Naive thymus-derived CD8-positive, alpha-beta T cell (primary cell): ENCODE measurements around the gene KRT9. TPM values are rescaled to one million over a fixed set of nuclear protein-coding genes. Genes with fewer than 3 reads are reported as not detected.
A peak's percentile ranks its signal among the peaks of the same experiment; 100 is the strongest.
"Not testable (repeated sequence)": the region's sequence is repeated elsewhere in the genome, so short reads cannot be mapped to it uniquely, and the experiment has no call there.

Source experiments
- ATAC-seq, 2 donors: fragments of 150-1000 bp; cut with Tn5 transposase in 1 of 2; sonication (Bioruptor Pico), chemical (Tn5 transposase) in 1 of 2; 1 replicate in 1 of 2; 2 replicates in 1 of 2; pipeline ENCODE4 v1.10.0; 2021; ENCODE audit warnings: mild to moderate bottlenecking in 2 of 2, moderate library complexity in 2 of 2
- POLR2A ChIA-PET: fragments of 350-600 bp; sonication (Branson Sonifier 250); formaldehyde crosslinking; loops from one replicate; lab custom pipeline; 2021; ENCODE audit warnings: antibody characterized with exemption; lab: Charles Lee
- DNase-seq, 10 donors: peaks; one replicate each; pipeline versions ENCODE4 v3.0.0 to v3.0.0-alpha.2; 2020 to 2022
- H3K27ac Mint-ChIP-seq, 10 donors: one replicate each; pipeline ENCODE4 v1.8.0; 2020 to 2022; ENCODE audit warnings: mild to moderate bottlenecking in 10 of 10, mixed read lengths in 10 of 10, moderate library complexity in 4 of 10, inconsistent platforms in 1 of 10
- H3K27me3 Mint-ChIP-seq, 5 donors: one replicate each; pipeline ENCODE4 v1.8.0; 2021 to 2022; ENCODE audit warnings: mixed read lengths in 5 of 5
- H3K36me3 Mint-ChIP-seq, 3 donors: one replicate each; pipeline ENCODE4 v1.8.0; 2020 to 2022; ENCODE audit warnings: mixed read lengths in 3 of 3, mild to moderate bottlenecking in 2 of 3, inconsistent platforms in 1 of 3
- H3K4me1 Mint-ChIP-seq, 4 donors: one replicate each; pipeline ENCODE4 v1.8.0; 2021 to 2022; ENCODE audit warnings: mixed read lengths in 4 of 4
- H3K4me3 Mint-ChIP-seq, 10 donors: one replicate each; pipeline ENCODE4 v1.8.0; 2020 to 2022; ENCODE audit warnings: mild to moderate bottlenecking in 10 of 10, mixed read lengths in 10 of 10, moderate library complexity in 6 of 10, inconsistent platforms in 1 of 10
- H3K9me3 Mint-ChIP-seq, 9 donors: one replicate each; pipeline ENCODE4 v1.8.0; 2020 to 2022; ENCODE audit warnings: mixed read lengths in 9 of 9, mild to moderate bottlenecking in 3 of 9, inconsistent platforms in 1 of 9, moderate library complexity in 1 of 9
- polyA plus RNA-seq, 3 donors: library from polyadenylated mRNA; unstranded; fragments of 300-500 nt; fragmentation: Illumina TruSeq; gene quantifications; one replicate each; pipeline ENCODE4 v1.2.3, GENCODE V29; 2021
- total RNA-seq, 8 experiments: library from RNA in 2 of 8; stranded (reverse) in 2 of 8; gene quantifications; one replicate each; pipeline ENCODE4 v1.2.3 and lab custom pipeline; 2021 to 2026

Gene KRT9
- total and polyA plus RNA-seq, 5 experiments from 2014 or later, result not detected

DNA sequence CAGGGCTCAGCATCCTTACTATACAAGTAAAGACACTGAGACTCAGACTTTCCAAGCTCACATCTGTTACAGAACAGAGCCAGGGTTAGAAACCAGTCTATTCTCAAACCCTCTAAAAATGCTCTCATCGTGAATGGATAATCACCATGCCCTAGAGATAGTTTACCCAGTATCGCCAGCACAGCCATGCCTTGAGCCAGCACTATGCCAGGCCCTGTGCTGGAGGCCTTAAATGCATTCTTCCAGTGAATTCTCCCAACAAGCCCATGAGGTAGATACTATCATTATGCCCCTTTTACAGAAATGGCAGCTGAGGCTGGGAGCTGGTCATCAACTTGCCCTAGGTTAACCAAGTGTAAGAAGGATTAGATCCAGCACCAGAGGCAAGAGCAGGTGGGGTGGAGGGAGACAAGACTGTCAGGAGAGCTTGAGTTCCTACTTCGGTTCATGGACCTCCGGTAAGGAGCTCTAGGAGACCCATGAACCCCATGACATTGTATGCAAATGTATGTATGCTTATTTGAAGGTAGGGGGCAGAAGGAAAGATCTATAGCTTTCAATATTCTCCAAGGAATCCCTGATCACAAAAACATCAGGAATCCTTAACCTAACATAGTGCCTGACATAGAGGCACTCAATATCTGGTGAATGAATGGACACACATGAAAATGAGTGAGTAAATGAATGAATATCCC, 9.7 kb upstream of the KRT9 start:
- POLR2A ChIA-PET, result no interaction called here
- peaks cover 18 to 81% (median 52%) of the 10 kb centered on the region in 5 donors for H3K27me3 Mint-ChIP-seq
- H3K36me3 Mint-ChIP-seq, result peaks cover 0 to 5% (median 0%) of the 10 kb centered on the region in 3 donors
- peaks cover 0 to 6% (median 0%) of the 10 kb centered on the region in 4 donors for H3K4me1 Mint-ChIP-seq
- DNase-seq (no peak), ATAC-seq (no peak)
- no peak overlapping the region for H3K27ac Mint-ChIP-seq
- H3K9me3 Mint-ChIP-seq, result no peaks in the 10 kb centered on the region
- H3K4me3 Mint-ChIP-seq, result no peak overlapping the region

DNA sequence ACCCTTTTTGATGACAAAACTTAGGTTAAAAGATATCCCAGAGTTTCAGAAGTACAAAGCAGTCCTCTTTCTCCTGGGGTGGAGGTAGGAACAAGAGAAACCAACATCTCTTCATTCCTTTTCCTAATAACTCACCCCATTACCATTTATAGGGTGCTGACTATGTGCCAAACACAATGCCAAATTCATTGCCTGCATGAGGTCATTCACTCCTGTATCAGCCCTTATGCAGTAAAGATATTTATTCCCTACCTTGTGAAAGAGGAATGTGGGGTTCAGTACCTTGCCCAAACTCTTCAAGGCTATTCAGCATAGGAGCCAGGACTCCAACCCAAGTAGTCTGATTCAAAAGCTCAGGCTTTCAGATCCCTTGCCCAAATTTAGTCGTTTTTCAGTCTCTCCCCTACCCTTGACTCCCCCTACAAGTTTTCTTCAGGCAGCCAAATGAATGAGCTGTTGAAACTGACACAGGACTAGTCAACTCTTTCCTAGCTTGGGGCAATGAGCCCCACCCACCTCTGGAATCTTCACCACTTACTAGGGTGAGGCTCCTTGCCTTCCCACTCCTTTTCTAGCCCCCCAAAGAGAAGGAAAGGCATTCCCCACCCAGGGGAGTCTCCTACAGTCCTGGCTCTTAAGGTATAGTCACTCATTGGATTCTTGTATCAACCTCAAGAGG, 9.0 kb upstream of the KRT9 start:
- Mint-ChIP-seq H3K4me1 (peaks cover 0 to 6% (median 0%) of the 10 kb centered on the region in 4 donors), H3K4me3 (no peak overlapping the region), H3K27me3 (peaks cover 18 to 87% (median 56%) of the 10 kb centered on the region in 5 donors), H3K36me3 (peaks cover 0 to 5% (median 0%) of the 10 kb centered on the region in 3 donors), H3K27ac (no peak overlapping the region), H3K9me3 (no peaks in the 10 kb centered on the region)
- ATAC-seq, result no peak
- no peak for DNase-seq
- POLR2A ChIA-PET, result no interaction called here

DNA sequence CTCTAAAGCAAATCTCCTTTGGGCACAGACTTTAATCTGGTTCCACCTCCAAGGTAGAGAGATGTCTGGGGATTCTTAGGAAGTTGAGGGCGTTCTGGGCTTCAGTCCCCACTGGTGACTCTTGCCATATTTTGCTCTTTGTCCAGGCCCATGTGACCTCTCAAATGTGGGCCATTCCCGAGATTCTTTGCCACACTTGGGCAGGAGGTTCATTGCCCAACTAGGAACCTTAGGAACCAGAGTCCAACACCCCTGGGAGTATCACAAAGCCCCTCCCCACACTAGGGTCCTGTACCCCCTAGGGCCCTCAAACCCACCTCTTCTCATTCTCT, 8.4 kb upstream of the KRT9 start:
- ATAC-seq (no peak), DNase-seq (no peak)
- Mint-ChIP-seq H3K27me3 (peaks cover 18 to 94% (median 57%) of the 10 kb centered on the region in 5 donors), H3K4me1 (peaks cover 0 to 6% (median 0%) of the 10 kb centered on the region in 4 donors), H3K27ac (peak overlapping the region in 1 of 10 donors; percentile 47), H3K36me3 (peaks cover 0 to 5% (median 0%) of the 10 kb centered on the region in 3 donors), H3K9me3 (no peaks in the 10 kb centered on the region), H3K4me3 (no peak overlapping the region)
- POLR2A ChIA-PET, result no interaction called here

DNA sequence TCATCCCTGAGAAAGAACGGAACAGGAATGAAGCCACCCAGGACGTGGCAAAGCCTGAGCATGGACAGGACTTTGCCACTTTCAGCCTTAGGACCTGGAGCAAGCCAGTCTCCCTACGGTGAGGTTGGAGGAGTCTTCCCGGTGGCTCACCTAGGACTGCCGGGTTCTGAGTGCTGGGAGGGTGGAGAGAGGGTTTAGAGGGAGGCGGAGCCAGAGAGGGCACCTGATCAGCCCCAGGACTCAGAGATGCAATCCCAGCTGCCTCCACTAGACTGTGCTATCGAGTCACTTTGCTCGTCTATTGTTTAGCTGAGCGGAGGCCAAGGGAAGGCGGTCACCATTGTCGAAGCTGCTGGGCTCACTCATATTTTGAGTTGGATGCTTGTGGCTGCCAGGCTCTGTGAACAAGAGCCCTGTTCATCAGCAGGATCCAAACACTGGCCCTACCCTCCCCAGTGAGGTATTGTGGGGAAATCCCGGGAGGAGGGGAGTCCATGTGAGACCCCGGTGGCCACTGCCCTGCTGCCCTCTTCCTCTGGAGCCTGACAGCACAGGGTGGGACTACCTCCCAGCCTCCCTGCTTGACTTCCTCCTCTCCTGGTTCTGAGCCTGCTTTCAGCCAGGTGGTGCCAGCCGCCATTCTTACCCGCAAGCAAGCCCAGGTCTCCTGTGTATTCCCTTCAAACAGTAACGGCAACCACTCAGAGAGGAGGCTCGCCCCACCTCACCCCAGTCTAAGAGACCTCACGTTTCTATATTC, 7.8 kb upstream of the KRT9 start:
- peak; percentile 14 to 70 (median 33) for DNase-seq
- POLR2A ChIA-PET, result no interaction called here
- Mint-ChIP-seq H3K4me1 (peaks cover 0 to 6% (median 0%) of the 10 kb centered on the region in 4 donors), H3K27ac (peak overlapping the region in 1 of 10 donors; percentile 47), H3K27me3 (peaks cover 18 to 97% (median 59%) of the 10 kb centered on the region in 5 donors), H3K36me3 (peaks cover 0 to 5% (median 0%) of the 10 kb centered on the region in 3 donors), H3K9me3 (no peaks in the 10 kb centered on the region), H3K4me3 (no peak overlapping the region)
- ATAC-seq, result peak; percentile 61 to 73

DNA sequence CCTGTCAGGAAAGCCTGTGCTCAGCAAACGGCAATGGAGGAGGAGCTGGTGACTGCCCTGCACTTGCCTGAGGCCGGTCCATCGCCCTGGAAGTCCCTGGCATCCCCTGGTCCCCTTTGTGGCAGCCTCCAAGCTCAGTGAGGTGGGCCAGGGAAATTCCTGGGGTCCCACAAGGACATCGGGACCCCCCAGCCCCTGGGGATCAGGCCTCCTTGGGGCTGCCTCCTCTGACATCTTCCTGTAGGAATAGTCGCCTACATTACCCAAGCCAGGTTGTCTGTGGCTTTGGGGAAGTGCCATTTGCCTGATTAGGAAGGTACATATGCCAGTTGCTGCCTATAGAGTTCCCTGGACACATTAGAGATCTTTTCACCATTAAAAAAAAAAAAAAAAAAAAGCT, 7.1 kb upstream of the KRT9 start:
- Mint-ChIP-seq H3K4me1 (peaks cover 0 to 6% (median 0%) of the 10 kb centered on the region in 4 donors), H3K36me3 (peaks cover 0 to 5% (median 0%) of the 10 kb centered on the region in 3 donors), H3K27me3 (peaks cover 17 to 95% (median 56%) of the 10 kb centered on the region in 5 donors), H3K27ac (no peak overlapping the region), H3K4me3 (no peak overlapping the region), H3K9me3 (no peaks in the 10 kb centered on the region)
- ATAC-seq (no peak), DNase-seq (no peak)
- POLR2A ChIA-PET, result no interaction called here

DNA sequence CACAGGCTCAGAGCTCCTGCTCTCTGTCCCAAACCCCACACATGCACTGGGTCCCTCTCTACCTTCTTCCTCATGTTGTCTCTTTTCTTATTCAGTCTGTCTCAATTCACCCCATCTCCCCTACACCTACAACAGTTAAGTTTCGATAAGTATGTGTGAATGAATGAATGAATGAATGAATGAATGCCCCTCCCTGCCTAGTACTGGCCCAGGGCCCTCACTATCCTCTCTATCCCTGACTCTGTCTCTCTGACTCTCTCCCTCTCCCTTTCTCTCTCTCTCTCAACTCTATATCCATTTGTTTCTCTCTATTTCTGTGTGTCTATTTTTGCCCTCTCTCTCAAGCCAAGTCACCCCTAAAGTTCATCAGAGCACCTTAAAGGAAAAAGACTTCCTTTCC, 6.7 kb upstream of the KRT9 start:
- ATAC-seq (no peak), DNase-seq (no peak)
- peaks cover 0 to under 1% (median 0%) of the 10 kb centered on the region in 9 donors for H3K9me3 Mint-ChIP-seq
- H3K4me3 Mint-ChIP-seq, result no peak overlapping the region
- peaks cover 19 to 95% (median 55%) of the 10 kb centered on the region in 5 donors for H3K27me3 Mint-ChIP-seq
- POLR2A ChIA-PET, result no interaction called here
- peaks cover 0 to 5% (median 0%) of the 10 kb centered on the region in 3 donors for H3K36me3 Mint-ChIP-seq
- H3K4me1 Mint-ChIP-seq, result peaks cover 0 to 6% (median 0%) of the 10 kb centered on the region in 4 donors
- H3K27ac Mint-ChIP-seq, result no peak overlapping the region

DNA sequence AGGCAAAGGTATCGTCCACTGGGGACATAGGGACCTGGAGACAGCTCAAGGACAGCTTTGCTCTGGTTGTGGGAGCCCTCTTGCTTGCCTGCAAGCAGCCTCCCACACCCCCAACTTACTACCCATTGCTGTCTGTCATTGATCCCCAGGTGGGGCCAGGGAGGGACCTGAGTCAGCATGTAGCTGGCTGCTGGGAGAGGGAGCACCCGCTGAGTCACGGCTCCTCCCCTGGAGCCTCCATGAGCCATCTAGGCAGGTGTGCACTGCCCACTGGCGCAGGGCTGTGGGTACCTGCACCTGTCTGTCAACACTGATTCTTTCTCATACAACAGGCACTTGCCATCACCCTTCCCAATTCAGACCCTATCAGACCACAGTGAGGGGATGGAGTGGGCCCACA, 4.9 kb upstream of the KRT9 start:
- H3K9me3 Mint-ChIP-seq, H3K36me3 Mint-ChIP-seq, DNase-seq, H3K27ac Mint-ChIP-seq, ATAC-seq, POLR2A ChIA-PET, H3K4me3 Mint-ChIP-seq, H3K4me1 Mint-ChIP-seq: not testable (repeated sequence)
- peaks cover 23 to 95% (median 55%) of the 10 kb centered on the region in 5 donors for H3K27me3 Mint-ChIP-seq

DNA sequence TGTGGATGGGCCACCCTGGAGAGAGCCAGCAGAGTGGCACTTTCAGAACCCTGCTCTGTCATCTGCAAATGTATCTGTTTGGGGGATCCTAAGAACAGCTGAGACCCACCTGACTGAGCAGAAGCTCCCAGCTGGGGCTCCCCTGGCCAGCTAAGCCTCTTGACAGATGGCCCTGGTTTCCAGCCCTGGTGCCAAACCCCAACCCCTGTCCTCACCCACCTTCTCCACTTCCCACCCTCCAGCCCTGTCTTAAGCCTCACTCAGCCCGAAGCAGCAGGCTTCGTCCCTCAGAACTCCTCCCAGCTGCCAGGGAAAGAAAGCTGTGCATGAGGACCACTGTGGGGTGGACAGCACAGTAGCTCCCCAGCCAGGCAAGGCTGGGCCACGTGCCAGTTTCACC, 3.5 kb upstream of the KRT9 start:
- H3K4me3 Mint-ChIP-seq, result no peak overlapping the region
- peaks cover 0 to 2% (median 0%) of the 10 kb centered on the region in 9 donors for H3K9me3 Mint-ChIP-seq
- ATAC-seq, result no peak
- H3K36me3 Mint-ChIP-seq, result peaks cover 0 to 5% (median 2%) of the 10 kb centered on the region in 3 donors
- H3K27ac Mint-ChIP-seq, result no peak overlapping the region
- POLR2A ChIA-PET, result no interaction called here
- H3K27me3 Mint-ChIP-seq, result peaks cover 26 to 95% (median 57%) of the 10 kb centered on the region in 5 donors
- H3K4me1 Mint-ChIP-seq, result peaks cover 0 to under 1% (median 0%) of the 10 kb centered on the region in 4 donors
- no peak for DNase-seq

DNA sequence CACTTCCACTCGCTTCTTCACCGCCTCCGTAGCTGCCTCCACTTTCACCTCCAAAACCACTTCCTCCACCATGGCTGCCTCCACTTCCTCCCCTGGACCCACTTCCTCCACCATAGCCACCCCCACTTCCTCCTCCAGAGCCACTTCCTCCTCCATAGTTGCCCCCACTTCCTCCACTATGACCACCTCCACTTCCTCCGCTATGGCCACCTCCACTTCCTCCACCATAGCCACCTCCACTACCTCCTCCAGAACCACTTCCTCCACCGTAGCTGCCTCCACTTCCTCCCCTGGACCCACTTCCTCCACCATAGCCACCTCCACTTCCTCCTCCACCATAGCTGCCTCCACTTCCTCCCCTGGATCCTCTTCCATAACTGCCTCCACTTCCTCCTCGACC, 4.5 kb downstream of the KRT9 start:
- Mint-ChIP-seq H3K4me3 (peak overlapping the region in 4 of 10 donors; percentile 22 to 46 (median 39)), H3K36me3 (peaks cover 0 to 2% (median 0%) of the 10 kb centered on the region in 3 donors), H3K27me3 (peaks cover 14 to 46% (median 30%) of the 10 kb centered on the region in 5 donors), H3K4me1 (peaks cover 12 to 25% (median 16%) of the 10 kb centered on the region in 4 donors), H3K27ac (peak overlapping the region in 9 of 10 donors; percentile 68 to 91 (median 87)), H3K9me3 (peaks cover 0 to 15% (median 10%) of the 10 kb centered on the region in 9 donors)
- DNase-seq (peak in 5 of 10 donors; percentile 10 to 38 (median 30)), ATAC-seq (peak in 1 of 2 donors; percentile 78)
- POLR2A ChIA-PET, result no interaction called here

DNA sequence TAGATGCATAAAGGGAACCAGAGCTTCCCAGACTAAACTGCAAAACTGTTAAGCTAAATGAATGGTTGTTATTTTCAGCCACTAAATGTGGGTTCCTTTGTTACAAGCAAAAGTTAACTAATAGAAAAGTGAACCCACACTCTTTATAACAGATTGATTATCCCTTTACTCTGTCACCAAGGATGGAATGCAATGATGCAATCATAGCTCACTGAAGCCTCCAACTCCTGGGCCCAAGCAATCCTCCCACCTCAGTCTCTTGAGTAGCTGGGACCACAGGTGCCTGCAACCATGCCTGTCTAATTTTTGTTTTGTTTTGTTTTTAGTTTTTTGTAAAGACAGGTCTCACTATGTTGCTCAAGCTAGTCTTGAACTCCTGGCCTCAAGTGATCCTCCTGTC, 6.5 kb downstream of the KRT9 start:
- Mint-ChIP-seq H3K27me3 (peaks cover 15 to 39% (median 29%) of the 10 kb centered on the region in 5 donors), H3K9me3 (peaks cover 0 to 15% (median 10%) of the 10 kb centered on the region in 9 donors), H3K36me3 (peaks cover 0 to under 1% (median 0%) of the 10 kb centered on the region in 3 donors), H3K4me1 (peaks cover 12 to 25% (median 16%) of the 10 kb centered on the region in 4 donors), H3K27ac (peak overlapping the region in 1 of 10 donors; percentile 18), H3K4me3 (no peak overlapping the region)
- POLR2A ChIA-PET, result interaction anchor here (0.6 kb wide), 1 partner anchor 144 kb away, joined by 4 read pairs; no protein-coding TSS in a partner anchor
- ATAC-seq (no peak), DNase-seq (no peak)

DNA sequence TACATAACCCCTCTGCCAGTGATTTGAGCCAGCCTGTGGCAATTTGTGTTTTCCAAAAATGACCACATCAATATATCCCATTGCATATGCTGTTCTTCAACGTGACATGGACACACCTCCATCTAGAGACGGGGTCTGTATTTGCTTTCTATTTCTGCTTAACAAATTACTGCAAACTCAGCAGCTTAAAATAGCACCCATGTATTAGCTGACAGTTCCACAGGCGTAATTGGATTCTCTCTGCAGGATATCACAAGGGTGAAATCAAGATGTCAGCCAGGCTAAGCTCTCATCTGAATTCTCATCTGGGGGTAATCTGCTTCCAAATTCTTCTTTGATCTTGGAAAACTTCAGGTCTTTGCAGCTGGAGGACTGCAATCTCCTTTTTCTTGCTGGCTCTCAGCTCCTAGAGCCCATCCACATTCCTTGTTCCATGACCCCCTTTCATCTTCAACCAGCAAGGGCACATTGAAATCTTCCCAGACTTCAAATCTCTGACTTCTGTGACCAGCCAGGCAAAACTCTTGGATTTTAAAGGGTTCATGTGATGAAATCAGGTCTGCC, 8.2 kb downstream of the KRT9 start:
- POLR2A ChIA-PET, result no interaction called here
- H3K36me3 Mint-ChIP-seq, result no peaks in the 10 kb centered on the region
- peaks cover 12 to 21% (median 14%) of the 10 kb centered on the region in 4 donors for H3K4me1 Mint-ChIP-seq
- H3K27me3 Mint-ChIP-seq, result peaks cover 17 to 49% (median 35%) of the 10 kb centered on the region in 5 donors
- H3K4me3 Mint-ChIP-seq, result no peak overlapping the region
- ATAC-seq (no peak), DNase-seq (no peak)
- H3K27ac Mint-ChIP-seq, result no peak overlapping the region
- H3K9me3 Mint-ChIP-seq, result peaks cover 0 to 13% (median 10%) of the 10 kb centered on the region in 9 donors

DNA sequence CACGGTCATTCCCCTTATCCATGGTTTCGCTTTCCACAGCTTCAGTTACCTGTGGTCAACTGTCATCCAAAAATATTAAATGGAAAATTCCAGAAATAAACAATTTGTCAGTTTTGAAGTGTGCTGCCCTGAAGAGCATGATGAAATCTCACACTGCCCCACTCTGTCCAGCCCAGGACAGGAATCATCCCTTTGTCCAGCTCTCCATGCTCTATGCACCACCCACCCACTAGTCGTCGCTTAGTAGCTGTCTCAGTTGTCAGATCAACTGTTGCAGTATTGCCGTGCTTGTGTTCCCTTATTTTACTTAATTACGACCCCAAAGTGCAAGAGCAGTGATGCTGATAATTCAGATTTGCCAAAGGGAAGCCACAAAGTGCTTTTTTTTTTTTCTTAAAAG, 10.3 kb downstream of the KRT9 start:
- H3K27me3 Mint-ChIP-seq, result peaks cover 28 to 69% (median 46%) of the 10 kb centered on the region in 5 donors

More for the DNA sequence above, 10.3 kb downstream of the KRT9 start:
- ATAC-seq (no peak), DNase-seq (no peak)
- Mint-ChIP-seq H3K36me3 (no peaks in the 10 kb centered on the region), H3K4me3 (no peak overlapping the region), H3K9me3 (no peaks in the 10 kb centered on the region), H3K27ac (no peak overlapping the region), H3K4me1 (peaks cover under 1 to 6% (median 3%) of the 10 kb centered on the region in 4 donors)
- POLR2A ChIA-PET, result no interaction called here
